Measurements from ENCODE around the gene EIF2B5.

The EIF2B5 gene

DNA sequence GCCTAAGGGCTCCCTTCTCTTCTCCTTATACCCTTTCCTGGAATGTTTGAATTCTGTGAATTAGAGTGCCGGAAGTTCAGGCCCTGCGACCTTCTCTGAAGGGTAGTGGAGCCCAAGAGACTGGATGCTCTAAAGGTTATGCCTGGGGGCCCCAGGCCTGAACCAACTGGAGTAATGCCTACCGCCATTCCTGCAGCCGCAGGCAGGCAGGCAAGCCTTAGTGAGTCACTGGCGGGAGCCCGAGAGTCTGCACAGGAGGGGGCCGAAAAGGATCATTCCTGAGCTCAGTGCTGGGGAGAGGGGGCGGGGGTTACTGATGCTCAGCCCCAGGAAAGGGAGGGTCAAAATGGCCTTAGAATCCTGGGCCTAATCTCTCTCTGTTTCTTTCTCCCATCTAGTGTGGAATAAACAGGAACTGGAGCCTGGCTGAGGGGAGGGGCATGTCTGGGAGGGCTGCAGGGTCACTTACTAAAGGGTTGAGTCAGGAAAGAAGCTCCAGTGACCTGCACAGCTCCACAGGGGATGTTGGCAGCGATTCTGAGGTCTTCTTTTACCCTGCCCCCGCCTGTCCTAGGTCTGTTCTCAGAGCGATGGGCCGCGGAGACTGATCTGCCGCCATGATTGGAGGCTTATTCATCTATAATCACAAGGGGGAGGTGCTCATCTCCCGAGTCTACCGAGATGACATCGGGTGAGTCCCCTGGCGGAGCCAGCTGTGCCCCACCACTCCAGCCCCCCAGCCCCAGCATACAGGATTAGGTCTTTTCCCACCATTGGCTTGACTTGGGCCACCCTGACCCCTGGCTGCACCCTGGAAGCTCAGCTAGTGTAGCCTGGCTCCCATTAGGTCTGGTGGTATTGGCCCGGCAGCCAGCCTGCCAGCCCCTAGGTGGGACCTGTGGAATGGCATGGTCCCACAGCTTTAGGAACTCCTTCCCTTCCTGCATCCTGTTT, 41.5 kb downstream of the EIF2B5 start:
- TF ChIP-seq, protein P1, sequence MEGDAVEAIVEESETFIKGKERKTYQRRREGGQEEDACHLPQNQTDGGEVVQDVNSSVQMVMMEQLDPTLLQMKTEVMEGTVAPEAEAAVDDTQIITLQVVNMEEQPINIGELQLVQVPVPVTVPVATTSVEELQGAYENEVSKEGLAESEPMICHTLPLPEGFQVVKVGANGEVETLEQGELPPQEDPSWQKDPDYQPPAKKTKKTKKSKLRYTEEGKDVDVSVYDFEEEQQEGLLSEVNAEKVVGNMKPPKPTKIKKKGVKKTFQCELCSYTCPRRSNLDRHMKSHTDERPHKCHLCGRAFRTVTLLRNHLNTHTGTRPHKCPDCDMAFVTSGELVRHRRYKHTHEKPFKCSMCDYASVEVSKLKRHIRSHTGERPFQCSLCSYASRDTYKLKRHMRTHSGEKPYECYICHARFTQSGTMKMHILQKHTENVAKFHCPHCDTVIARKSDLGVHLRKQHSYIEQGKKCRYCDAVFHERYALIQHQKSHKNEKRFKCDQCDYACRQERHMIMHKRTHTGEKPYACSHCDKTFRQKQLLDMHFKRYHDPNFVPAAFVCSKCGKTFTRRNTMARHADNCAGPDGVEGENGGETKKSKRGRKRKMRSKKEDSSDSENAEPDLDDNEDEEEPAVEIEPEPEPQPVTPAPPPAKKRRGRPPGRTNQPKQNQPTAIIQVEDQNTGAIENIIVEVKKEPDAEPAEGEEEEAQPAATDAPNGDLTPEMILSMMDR (IDR thresholded peaks at IDR 0.05; ENCODE audit: low read depth, low read length) = no peak
- H3K36me3 ChIP-seq = peaks cover 48% of the 10 kb centered on the region
- H3K9me3 ChIP-seq = no peaks in the 10 kb centered on the region
- peak overlapping the region; percentile 93 for H3K4me3 ChIP-seq (ENCODE audit: low read depth, low read length)
- peaks cover 7% of the 10 kb centered on the region for H3K4me1 ChIP-seq
- DNase-seq = peak; percentile 83
- H3K27me3 ChIP-seq = no peaks in the 10 kb centered on the region

DNA sequence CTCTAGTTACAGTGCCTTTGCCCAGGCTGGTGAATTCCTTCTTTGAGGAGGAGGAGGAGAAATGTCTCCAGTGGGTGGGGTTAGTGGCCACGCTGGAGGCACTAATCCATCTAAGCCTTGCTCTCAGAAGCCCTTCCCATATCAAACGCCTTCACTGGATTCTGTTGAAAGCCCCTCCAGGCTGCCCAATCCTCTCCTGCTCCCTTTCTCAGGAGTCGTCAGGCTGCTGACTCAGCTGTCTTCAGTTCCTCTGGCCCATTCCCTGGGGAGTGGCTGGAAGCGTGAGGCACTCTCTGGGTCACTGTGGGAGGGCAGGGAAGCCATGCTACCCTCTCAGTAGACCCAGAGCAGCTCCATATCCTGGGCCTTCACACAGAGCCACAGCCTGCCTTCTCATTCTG, 42.2 kb downstream of the EIF2B5 start:
- no peak for DNase-seq
- Histone ChIP-seq H3K9me3 (no peaks in the 10 kb centered on the region), H3K36me3 (peaks cover 52% of the 10 kb centered on the region), H3K4me3 (ENCODE audit: low read depth, low read length) (peak overlapping the region; percentile 93), H3K27me3 (no peaks in the 10 kb centered on the region), H3K4me1 (peaks cover 7% of the 10 kb centered on the region)
- TF ChIP-seq, protein P1 (IDR thresholded peaks at IDR 0.05; ENCODE audit: low read depth, low read length) = no peak

DNA sequence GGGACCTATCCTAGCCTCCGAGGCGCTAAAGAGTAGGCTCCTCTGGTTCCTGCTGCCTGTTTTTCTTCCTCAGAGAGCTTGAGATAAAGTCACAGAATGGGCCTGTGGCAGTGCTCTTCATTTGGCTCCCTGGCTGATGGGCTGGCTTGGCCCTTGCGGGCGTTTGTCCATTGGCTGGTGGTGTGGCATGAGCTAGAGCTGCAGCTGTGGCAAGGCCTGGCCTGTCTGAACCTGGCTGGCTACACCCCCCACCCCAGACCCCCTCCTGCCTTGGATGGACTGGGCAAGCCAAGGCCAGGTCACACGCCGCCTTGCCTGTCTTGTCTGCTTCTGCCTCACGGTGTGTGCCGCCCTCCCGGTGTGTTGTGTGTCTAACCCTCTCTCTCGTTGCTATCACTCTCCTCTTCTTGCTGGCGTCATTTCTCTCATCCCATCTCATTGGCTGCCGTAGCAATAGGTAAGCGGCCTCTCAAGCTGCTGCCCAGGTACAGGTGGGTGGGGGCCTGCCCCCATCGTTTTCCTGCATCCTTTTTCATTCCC, 42.7 kb downstream of the EIF2B5 start:
- Histone ChIP-seq H3K9me3 (no peaks in the 10 kb centered on the region), H3K27me3 (no peaks in the 10 kb centered on the region), H3K4me3 (ENCODE audit: low read depth, low read length) (no peak overlapping the region), H3K4me1 (peaks cover 7% of the 10 kb centered on the region), H3K36me3 (peaks cover 57% of the 10 kb centered on the region)
- TF ChIP-seq, protein P1 (IDR thresholded peaks at IDR 0.05; ENCODE audit: low read depth, low read length) = no peak
- DNase-seq = no peak

DNA sequence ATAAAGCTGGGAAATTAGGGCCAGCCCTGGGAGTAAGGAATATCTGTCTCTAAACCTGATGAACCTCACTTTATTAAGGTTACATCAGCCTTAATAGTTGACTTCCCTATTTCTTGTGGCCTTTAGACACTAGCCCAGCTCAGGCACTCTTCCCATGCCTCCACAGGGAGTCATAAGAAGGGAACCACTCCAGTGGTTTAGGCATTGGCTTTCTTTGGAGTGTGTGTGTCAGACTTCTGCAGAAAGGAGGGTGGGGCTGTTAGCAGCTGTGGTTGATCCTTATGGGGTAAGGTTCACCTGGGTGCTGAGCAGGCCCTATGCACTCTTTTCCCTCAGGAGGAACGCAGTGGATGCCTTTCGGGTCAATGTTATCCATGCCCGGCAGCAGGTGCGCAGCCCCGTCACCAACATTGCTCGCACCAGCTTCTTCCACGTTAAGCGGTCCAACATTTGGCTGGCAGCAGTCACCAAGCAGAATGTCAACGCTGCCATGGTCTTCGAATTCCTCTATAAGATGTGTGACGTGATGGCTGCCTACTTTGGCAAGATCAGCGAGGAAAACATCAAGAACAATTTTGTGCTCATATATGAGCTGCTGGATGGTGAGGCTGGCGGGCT, 43.5 kb downstream of the EIF2B5 start:
- H3K27me3 ChIP-seq = no peaks in the 10 kb centered on the region
- TF ChIP-seq, protein P1 (IDR thresholded peaks at IDR 0.05; ENCODE audit: low read depth, low read length) = no peak
- H3K4me1 ChIP-seq = peaks cover 7% of the 10 kb centered on the region
- no peak for DNase-seq
- no peak overlapping the region for H3K4me3 ChIP-seq (ENCODE audit: low read depth, low read length)
- H3K36me3 ChIP-seq = peaks cover 65% of the 10 kb centered on the region
- no peaks in the 10 kb centered on the region for H3K9me3 ChIP-seq

DNA sequence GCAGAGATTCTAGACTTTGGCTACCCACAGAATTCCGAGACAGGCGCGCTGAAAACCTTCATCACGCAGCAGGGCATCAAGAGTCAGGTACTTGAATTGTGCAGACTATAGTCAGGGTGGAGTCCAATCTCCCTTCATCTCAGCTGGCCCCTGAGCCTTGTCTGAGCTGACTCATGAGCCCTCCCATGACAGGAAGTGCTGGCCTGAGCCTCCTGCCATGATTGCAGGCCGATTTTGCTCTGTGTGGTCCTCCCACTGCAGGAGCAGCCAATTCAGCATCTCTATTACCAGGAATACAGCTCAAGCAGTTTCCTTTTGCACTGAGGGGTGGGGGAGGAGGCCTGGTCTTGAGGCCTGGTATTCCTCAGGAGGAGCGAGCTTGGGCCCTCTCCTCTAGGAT, 45.0 kb downstream of the EIF2B5 start:
- no peak overlapping the region for H3K4me3 ChIP-seq (ENCODE audit: low read depth, low read length)
- DNase-seq = no peak
- H3K4me1 ChIP-seq = peaks cover 10% of the 10 kb centered on the region
- H3K27me3 ChIP-seq = no peaks in the 10 kb centered on the region
- H3K9me3 ChIP-seq = no peaks in the 10 kb centered on the region
- peaks cover 73% of the 10 kb centered on the region for H3K36me3 ChIP-seq
- TF ChIP-seq, protein P1 (IDR thresholded peaks at IDR 0.05; ENCODE audit: low read depth, low read length) = no peak
